H1 (cell line): ENCODE measurements around the gene ADGRE2. TPM values are rescaled to one million over a fixed set of nuclear protein-coding genes. Genes with fewer than 3 reads are reported as not detected.

Experiments used
- CTCF ChIA-PET: fragments of 300-600 bp; sonication (Branson Sonifier 250); formaldehyde crosslinking; loops from one replicate; lab custom pipeline; 2021; ENCODE audit not compliant: partially characterized antibody; lab: Charles Lee
- POLR2A ChIA-PET: fragments of 300-600 bp; sonication (Branson Sonifier 250); formaldehyde crosslinking; loops from one replicate; lab custom pipeline; 2021; ENCODE audit warnings: inconsistent platforms; ENCODE audit not compliant: partially characterized antibody; lab: Charles Lee
- DNase-seq, 2 experiments: peaks; one replicate each; pipeline versions ENCODE4 v3.0.0 to v3.0.0-alpha.2; 2010 to 2022; ENCODE audit warnings: low spot score in 2 of 2, low read depth in 1 of 2, mixed read lengths in 1 of 2
- FAIRE-seq: peaks from 2 replicates; lab custom pipeline; 2011; peaks lifted over from hg19 to GRCh38; lab: Jason Lieb, UNC
- H2AFZ ChIP-seq: 2 replicates; pipeline ENCODE4 v1.8.1; 2012; ENCODE audit warnings: low read length, inconsistent platforms
- H2AK5ac ChIP-seq: 2 replicates; pipeline ENCODE4 v1.6.1; 2013; ENCODE audit warnings: low read depth, low read length
- H2BK120ac ChIP-seq: replicated peaks from 2 replicates; pipeline ENCODE3; 2013; ENCODE audit warnings: low read depth, low read length, inconsistent platforms
- H2BK12ac ChIP-seq: 2 replicates; pipeline ENCODE4 v1.6.1; 2013; ENCODE audit warnings: low read depth, low read length
- H2BK15ac ChIP-seq: 2 replicates; pipeline ENCODE4 v1.6.1; 2013; ENCODE audit warnings: low read length
- H2BK20ac ChIP-seq: 2 replicates; pipeline ENCODE4 v1.6.1; 2013; ENCODE audit warnings: low read length
- H2BK5ac ChIP-seq: 2 replicates; pipeline ENCODE4 v1.6.1; 2013; ENCODE audit warnings: low read depth, low read length
- H3K14ac ChIP-seq: 2 replicates; pipeline ENCODE4 v1.6.1; 2013; ENCODE audit warnings: inconsistent platforms; ENCODE audit not compliant: insufficient read length
- H3K18ac ChIP-seq: 2 replicates; pipeline ENCODE4 v1.6.1; 2013; ENCODE audit warnings: low read length; ENCODE audit errors: extremely low read depth
- H3K23ac ChIP-seq: 2 replicates; pipeline ENCODE4 v1.6.1; 2013; ENCODE audit warnings: inconsistent platforms; ENCODE audit not compliant: insufficient read length
- H3K23me2 ChIP-seq: 2 replicates; pipeline ENCODE4 v1.6.1; 2013; ENCODE audit warnings: low read depth, low read length
- H3K27ac ChIP-seq: 2 replicates; pipeline ENCODE4 v1.6.1; 2011; ENCODE audit warnings: low read depth, low read length, inconsistent platforms
- H3K27me3 ChIP-seq, 4 experiments: replicated peaks in 1 of 4; 1 replicate in 1 of 4; 2 replicates in 3 of 4; pipeline versions ENCODE4 v1.6.1 to v1.8.1; 2011 to 2013; ENCODE audit warnings: low read length in 3 of 4, mild to moderate bottlenecking in 3 of 4, inconsistent platforms in 2 of 4, mixed read lengths in 2 of 4, moderate library complexity in 1 of 4; ENCODE audit not compliant: control insufficient read depth in 3 of 4, insufficient read depth in 3 of 4; ENCODE audit errors: extremely low read depth in 1 of 4
- H3K36me3 ChIP-seq, 4 experiments: 2 replicates each; pipeline versions ENCODE4 v1.6.1 to v1.8.1; 2011 to 2013; ENCODE audit warnings: mild to moderate bottlenecking in 4 of 4, low read length in 3 of 4, moderate library complexity in 2 of 4, control low read depth in 1 of 4, inconsistent platforms in 1 of 4; ENCODE audit not compliant: insufficient read depth in 4 of 4, control insufficient read depth in 2 of 4
- H3K4ac ChIP-seq: replicated peaks from 2 replicates; pipeline ENCODE3; 2013; ENCODE audit warnings: low read length, low read depth, mixed read lengths, inconsistent platforms; ENCODE audit not compliant: insufficient read length
- H3K4me1 ChIP-seq, 4 experiments: replicated peaks in 1 of 4; 1 replicate in 1 of 4; 2 replicates in 3 of 4; pipeline versions ENCODE4 v1.6.1 to v1.8.1; 2011 to 2013; ENCODE audit warnings: low read length in 3 of 4, inconsistent platforms in 2 of 4, mixed read lengths in 1 of 4; ENCODE audit not compliant: insufficient read depth in 4 of 4, control insufficient read depth in 3 of 4
- H3K4me2 ChIP-seq, 2 experiments: 2 replicates each; pipeline versions ENCODE4 v1.6.1 to v1.8.1; 2011 to 2013; ENCODE audit warnings: low read depth in 2 of 2, low read length in 2 of 2, control low read depth in 1 of 2, inconsistent platforms in 1 of 2, mild to moderate bottlenecking in 1 of 2; ENCODE audit not compliant: insufficient read depth in 1 of 2
- H3K4me3 ChIP-seq, 4 experiments: fragments of 200-600, 300-600 bp in 1 of 4; sonication (generic), shearing (Covaris generic), sonication (Bioruptor Twin) in 1 of 4; 2 replicates each; pipeline versions ENCODE4 v1.5.1 to v1.8.1; 2011 to 2016; ENCODE audit warnings: low read length in 4 of 4, low read depth in 3 of 4, control low read depth in 2 of 4, inconsistent platforms in 2 of 4, mild to moderate bottlenecking in 2 of 4, mixed read lengths in 1 of 4, moderate library complexity in 1 of 4; ENCODE audit not compliant: insufficient read depth in 2 of 4; ENCODE audit errors: extremely low read depth in 1 of 4
- H3K56ac ChIP-seq: replicated peaks from 2 replicates; pipeline ENCODE3; 2013; ENCODE audit warnings: low read depth, mild to moderate bottlenecking, mixed read lengths, low read length, inconsistent platforms; ENCODE audit not compliant: insufficient read length
- H3K79me1 ChIP-seq: 2 replicates; pipeline ENCODE4 v1.6.1; 2013; ENCODE audit warnings: low read depth, low read length, control low read depth
- H3K79me2 ChIP-seq, 2 experiments: 2 replicates each; pipeline versions ENCODE4 v1.6.1 to v1.8.1; 2012 to 2013; ENCODE audit warnings: low read length in 2 of 2, mild to moderate bottlenecking in 2 of 2, inconsistent platforms in 1 of 2; ENCODE audit not compliant: insufficient read depth in 2 of 2, control insufficient read depth in 1 of 2
- H3K9ac ChIP-seq, 4 experiments: replicated peaks in 1 of 4; 1 replicate in 1 of 4; 2 replicates in 3 of 4; pipeline versions ENCODE4 v1.6.1 to v1.8.1; 2011 to 2013; ENCODE audit warnings: low read depth in 3 of 4, low read length in 3 of 4, control low read depth in 2 of 4, mild to moderate bottlenecking in 2 of 4, moderate library complexity in 2 of 4, inconsistent platforms in 1 of 4; ENCODE audit errors: extremely low read depth in 1 of 4
- H3K9me3 ChIP-seq, 2 experiments: 2 replicates each; pipeline versions ENCODE4 v1.6.1 to v1.8.1; 2012 to 2013; ENCODE audit warnings: mild to moderate bottlenecking in 2 of 2, moderate library complexity in 2 of 2, control low read depth in 1 of 2, inconsistent platforms in 1 of 2, low read depth in 1 of 2, low read length in 1 of 2, mixed read lengths in 1 of 2; ENCODE audit not compliant: insufficient read depth in 2 of 2
- H4K20me1 ChIP-seq, 2 experiments: replicated peaks in 1 of 2; 2 replicates each; pipeline versions ENCODE3 to v1.8.1; 2011 to 2013; ENCODE audit warnings: inconsistent platforms in 2 of 2, low read length in 2 of 2, mild to moderate bottlenecking in 1 of 2; ENCODE audit not compliant: insufficient read depth in 2 of 2, control insufficient read depth in 1 of 2
- H4K5ac ChIP-seq: 2 replicates; pipeline ENCODE4 v1.6.1; 2013; ENCODE audit warnings: low read length, low read depth, mixed read lengths, inconsistent platforms; ENCODE audit not compliant: insufficient read length
- H4K8ac ChIP-seq: 2 replicates; pipeline ENCODE4 v1.8.0; 2013; ENCODE audit warnings: mild to moderate bottlenecking, moderate library complexity, low read length, inconsistent platforms; ENCODE audit not compliant: insufficient read depth; ENCODE audit errors: extremely low read depth
- H4K91ac ChIP-seq: replicated peaks from 2 replicates; pipeline ENCODE3; 2013; ENCODE audit warnings: low read length, mixed read lengths, inconsistent platforms; ENCODE audit not compliant: insufficient read length
- WGBS, 2 experiments: shearing (Covaris generic) in 1 of 2; methylation state at CpG; one replicate each; pipeline versions ENCODE4 v1.1.6 to v1.1.7; 2013 to 2015; ENCODE audit warnings: low lambda C conversion rate in 2 of 2, mixed read lengths in 2 of 2, inconsistent platforms in 1 of 2, low coverage in 1 of 2, missing lambda C conversion rate in 1 of 2; ENCODE audit not compliant: insufficient replicate concordance in 2 of 2, insufficient coverage in 1 of 2, insufficient read length in 1 of 2; ENCODE audit errors: extremely low coverage in 1 of 2, missing lambda C conversion rate in 1 of 2; 5-methylcytosine and 5-hydroxymethylcytosine counted together
- polyA plus RNA-seq, 7 experiments: library from polyadenylated mRNA; depleted of rRNA in 3 of 7; stranded (reverse) in 5 of 7; unstranded in 2 of 7; fragments of >200 nt in 5 of 7; fragments of 200-250 nt in 2 of 7; gene quantifications; 1 replicate in 5 of 7; 2 replicates in 1 of 7; 4 replicates in 1 of 7; pipeline versions ENCODE4 v1.2.1 to v1.2.3, GENCODE V29; 2011 to 2013; ENCODE audit warnings: missing spikeins in 2 of 7, mixed read lengths in 2 of 7
- total RNA-seq: library from RNA; stranded (reverse); fragmentation: NEBNext Ultra II Directional; extraction: Animal tissue kit (Norgen Biotek cat#: 25700); gene quantifications from 2 replicates; pipeline ENCODE4 v1.2.1, GENCODE V29; 2021

ADGRE2 gene
- total and polyA plus RNA-seq, 2 of the 8 experiments (the other 6 are each of a cell fraction or from before 2014, with no cell fraction given) = 2.0 to 4.5 TPM

DNA sequence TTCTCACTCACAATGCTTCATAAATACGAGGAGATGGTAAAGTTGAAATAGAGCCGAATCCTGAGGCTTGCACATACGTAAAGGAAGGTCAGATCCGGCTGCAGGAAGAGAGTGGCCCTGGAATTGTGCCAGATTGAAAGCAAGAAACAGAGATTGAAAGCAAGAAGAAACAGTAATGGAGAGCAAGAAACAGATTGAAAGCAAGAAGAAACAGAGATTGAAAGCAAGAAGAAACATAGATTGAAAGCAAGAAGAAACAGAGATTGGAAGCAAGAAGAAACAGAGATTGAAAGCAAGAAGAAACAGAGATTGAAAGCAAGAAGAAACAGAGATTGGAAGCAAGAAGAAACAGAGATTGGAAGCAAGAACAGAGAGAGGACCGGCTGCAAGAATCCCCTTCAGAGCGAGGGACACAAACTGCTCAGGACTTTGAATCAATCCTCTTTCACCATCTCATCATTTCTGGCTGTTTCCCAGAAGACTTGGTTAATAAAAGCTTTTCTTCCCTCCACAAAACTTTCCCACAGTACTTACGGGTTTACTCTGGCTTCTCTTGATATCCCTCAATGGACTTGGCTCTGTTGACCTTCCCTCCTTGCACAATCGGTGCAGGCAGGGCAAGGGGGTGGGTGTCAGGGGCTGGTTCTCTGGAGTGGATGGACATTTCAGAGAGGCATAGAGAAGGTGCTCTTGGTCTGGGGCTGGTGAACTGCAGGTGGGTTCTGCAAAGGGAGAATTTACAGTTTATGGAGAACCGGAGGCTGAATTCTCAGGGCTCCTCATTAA, 31.1 kb upstream of the ADGRE2 start:
- H3K36me3 ChIP-seq = no peaks in the 10 kb centered on the region
- H3K4me3 ChIP-seq = no peak overlapping the region
- H2BK15ac ChIP-seq = no peak overlapping the region
- H3K23me2 ChIP-seq = no peaks in the 10 kb centered on the region
- no peak overlapping the region for H3K9ac ChIP-seq
- H3K23ac ChIP-seq = no peak overlapping the region
- H2AK5ac ChIP-seq = no peak overlapping the region
- no peak overlapping the region for H3K27ac ChIP-seq
- no peak overlapping the region for H3K56ac ChIP-seq
- H3K4me2 ChIP-seq = no peak overlapping the region
- no peak overlapping the region for H2BK20ac ChIP-seq
- no peaks in the 10 kb centered on the region for H3K27me3 ChIP-seq
- no peak overlapping the region for H3K4ac ChIP-seq
- peaks cover 24 to 31% of the 10 kb centered on the region in 2 experiments; a peak in 3 of 4 replicates for H3K9me3 ChIP-seq
- no peaks in the 10 kb centered on the region for H3K4me1 ChIP-seq
- H4K8ac ChIP-seq = no peak overlapping the region
- no peak overlapping the region for H4K5ac ChIP-seq
- ChIA-PET POLR2A (no interaction called here), CTCF (interaction anchor here (0.6 kb wide), 1 partner anchor 604 kb away, joined by 3 read pairs; no protein-coding TSS in a partner anchor)
- H2BK120ac ChIP-seq = no peak overlapping the region
- H3K79me2 ChIP-seq = no peaks in the 10 kb centered on the region
- H3K18ac ChIP-seq = no peak overlapping the region
- H3K79me1 ChIP-seq = no peaks in the 10 kb centered on the region
- no peak overlapping the region for H4K91ac ChIP-seq
- H4K20me1 ChIP-seq = no peaks in the 10 kb centered on the region
- WGBS, 2 experiments = 84% methylated on average over 9 of the region's 9 CpGs; no CpG with 5 or more reads in 1 of the 2 experiments
- H2BK5ac ChIP-seq = no peak overlapping the region
- DNase-seq (no peak), FAIRE-seq (no peak)
- no peak overlapping the region for H3K14ac ChIP-seq
- H2BK12ac ChIP-seq = no peak overlapping the region
- no peak overlapping the region for H2AFZ ChIP-seq
